Psoas muscle (tissue), 8 donors: ENCODE results near the gene VWF. TPM values are rescaled to one million over a fixed set of nuclear protein-coding genes. Genes with fewer than 3 reads are reported as not detected.

ENCODE experiments used
- ATAC-seq, 4 donors: fragments of 200-7000 bp; cut with Tn5 transposase; one replicate each; pipeline ENCODE4 v1.9.1; 2020; ENCODE audit warnings: moderate library complexity in 3 of 4, mild to moderate bottlenecking in 2 of 4
- DNase-seq, 2 donors: peaks; one replicate each; pipeline ENCODE4 v3.0.0-alpha.2; 2020
- H3K27ac ChIP-seq: fragments of 200-600 bp; one replicate; pipeline ENCODE4 v1.8.0; 2022
- H3K27me3 ChIP-seq, 3 donors: fragments of 200-600 bp in 1 of 3; one replicate each; pipeline versions ENCODE4 v1.6.1 to v1.8.0; 2013 to 2022; ENCODE audit warnings: low read length in 2 of 3, mild to moderate bottlenecking in 2 of 3, moderate library complexity in 1 of 3; ENCODE audit not compliant: insufficient read depth in 3 of 3
- H3K36me3 ChIP-seq, 2 donors: fragments of 200-600 bp in 1 of 2; one replicate each; pipeline versions ENCODE4 v1.6.1 to v1.8.0; 2013 to 2022; ENCODE audit warnings: low read depth in 1 of 2, mild to moderate bottlenecking in 1 of 2, moderate library complexity in 1 of 2; ENCODE audit not compliant: insufficient read depth in 1 of 2
- H3K4me1 ChIP-seq: fragments of 200-600 bp; one replicate; pipeline ENCODE4 v1.8.0; 2022
- H3K4me3 ChIP-seq: fragments of 200-600 bp; one replicate; pipeline ENCODE4 v1.8.0; 2022; ENCODE audit warnings: mild to moderate bottlenecking
- H3K9me3 ChIP-seq: fragments of 200-600 bp; one replicate; pipeline ENCODE4 v1.8.0; 2022
- WGBS, 3 donors: extraction: QIAGEN DNeasy Blood & Tissue Kit; methylation state at CpG; one replicate each; pipeline versions ENCODE4 v1.1.6 to v1.1.7; 2013; 5-methylcytosine and 5-hydroxymethylcytosine counted together
- intact Hi-C, 2 donors: fragments of 100-400 bp; cut with DNase I; formaldehyde crosslinking; loops; one replicate each; pipeline versions ENCODE4 v1.11.0 to v1.14.2; 2022
- polyA plus RNA-seq, 3 donors: library from polyadenylated mRNA; stranded (reverse); fragments of 200-250 nt; gene quantifications; one replicate each; pipeline ENCODE4 v1.2.3, GENCODE V29; 2013
- total RNA-seq, 4 donors: library from RNA; stranded (reverse); fragmentation: NEBNext Ultra II Directional in 2 of 4; extraction: Animal tissue kit (Norgen Biotek cat#: 25700) in 2 of 4; gene quantifications; one replicate each; pipeline versions ENCODE4 v1.2.1 to v1.2.4, GENCODE V29; 2021 to 2023
- TF ChIP-seq, protein P1 (sequence below): fragments of 200-600 bp; IDR thresholded peaks from one replicate; pipeline ENCODE4 v1.8.0; 2022; ENCODE audit warnings: antibody characterized with exemption
- donor health status: healthy with polysubstance abuse.
- donor health status: DM: no; HTN: no; CAD: no; lungs with moderate emphysema.
- donor health status: Bipolar disorder and iron deficiency.
- donor health status: healthy.
- donor health status: DM: yes; HTN: yes; CAD: no.
- donor health status: DM: no; HTN: no; CAD: no.
- donor health status: DM: no; HTN: no; CAD: no.
- donor health status: DM: yes; HTN: yes; CAD: no.

VWF gene
- total and polyA plus RNA-seq, 7 donors: 49.6 to 206 (median 122) TPM

DNA sequence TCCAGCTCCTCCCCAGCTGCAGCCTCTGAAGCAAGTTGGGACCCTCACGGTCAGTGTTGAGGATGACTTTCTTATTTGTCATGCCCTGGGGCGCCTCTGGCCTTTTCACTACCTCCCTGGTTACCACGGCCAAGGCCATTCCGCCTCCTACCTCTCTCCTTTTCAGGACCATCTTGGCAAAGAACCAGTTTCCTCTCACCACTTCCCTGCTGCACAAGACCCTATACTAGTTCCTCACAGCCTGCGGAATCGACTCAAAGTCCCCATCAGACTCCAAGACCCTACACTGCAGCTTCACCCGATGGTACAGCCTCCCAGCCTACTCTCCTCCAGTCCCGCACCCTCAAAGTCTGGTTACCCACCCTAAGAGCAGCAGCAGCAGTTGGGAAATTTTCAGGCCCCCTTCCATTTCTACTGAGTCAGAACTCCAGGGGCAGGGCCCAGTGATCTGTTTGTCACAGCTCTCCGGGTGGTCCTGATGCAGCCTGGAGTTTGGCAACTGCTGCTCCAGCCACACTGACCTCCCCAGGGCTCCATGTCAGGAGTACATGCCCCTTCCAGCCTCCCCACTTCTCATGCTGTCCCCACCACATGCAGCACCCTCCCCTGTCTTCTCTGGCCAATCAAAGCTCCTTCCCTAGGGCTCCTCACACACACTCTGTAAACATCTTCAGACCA lies 5.4 kb downstream of the VWF start:
- no peaks in the 10 kb centered on the region for H3K36me3 ChIP-seq

DNA sequence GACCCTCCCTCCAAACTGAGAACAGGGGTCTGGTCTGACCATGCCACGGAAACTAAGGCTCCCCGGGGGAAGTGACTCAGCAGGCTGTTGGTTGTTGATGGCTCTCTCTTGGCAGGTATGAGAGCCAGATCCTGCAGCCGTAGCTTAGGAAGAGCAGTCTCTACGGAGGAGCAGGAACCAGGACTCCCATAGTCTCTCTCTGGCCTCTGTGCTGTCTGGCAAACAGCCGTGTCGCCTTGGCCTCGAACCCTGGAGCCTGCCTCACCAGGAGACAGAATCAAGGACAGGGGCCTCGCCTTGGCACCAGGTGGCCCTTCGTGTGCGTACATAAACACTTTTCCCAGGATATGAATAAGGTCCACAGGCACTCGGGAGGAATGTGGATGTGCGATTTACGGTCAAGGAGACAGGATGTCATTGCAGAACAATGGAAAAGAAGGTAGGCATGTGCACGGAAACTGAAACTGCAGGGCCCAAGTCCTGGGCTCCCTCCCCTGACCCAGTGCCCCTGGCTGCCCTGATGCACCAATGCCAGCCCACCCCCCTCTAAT lies 7.9 kb downstream of the VWF start:
- intact Hi-C loops: loop anchor here in 1 of 2 donors (5.0 kb wide), 1 partner anchor 56 kb away; no protein-coding TSS in a partner anchor
- Histone ChIP-seq H3K36me3 (no peaks in the 10 kb centered on the region), H3K4me1 (no peaks in the 10 kb centered on the region), H3K27ac (peak overlapping the region; percentile 53), H3K27me3 (no peaks in the 10 kb centered on the region), H3K9me3 (no peaks in the 10 kb centered on the region), H3K4me3 (peak overlapping the region; percentile 18)
- WGBS, 3 donors: 58 to 67% (median 65%) methylated on average over 14 of the region's 14 CpGs
- TF ChIP-seq, protein P1, sequence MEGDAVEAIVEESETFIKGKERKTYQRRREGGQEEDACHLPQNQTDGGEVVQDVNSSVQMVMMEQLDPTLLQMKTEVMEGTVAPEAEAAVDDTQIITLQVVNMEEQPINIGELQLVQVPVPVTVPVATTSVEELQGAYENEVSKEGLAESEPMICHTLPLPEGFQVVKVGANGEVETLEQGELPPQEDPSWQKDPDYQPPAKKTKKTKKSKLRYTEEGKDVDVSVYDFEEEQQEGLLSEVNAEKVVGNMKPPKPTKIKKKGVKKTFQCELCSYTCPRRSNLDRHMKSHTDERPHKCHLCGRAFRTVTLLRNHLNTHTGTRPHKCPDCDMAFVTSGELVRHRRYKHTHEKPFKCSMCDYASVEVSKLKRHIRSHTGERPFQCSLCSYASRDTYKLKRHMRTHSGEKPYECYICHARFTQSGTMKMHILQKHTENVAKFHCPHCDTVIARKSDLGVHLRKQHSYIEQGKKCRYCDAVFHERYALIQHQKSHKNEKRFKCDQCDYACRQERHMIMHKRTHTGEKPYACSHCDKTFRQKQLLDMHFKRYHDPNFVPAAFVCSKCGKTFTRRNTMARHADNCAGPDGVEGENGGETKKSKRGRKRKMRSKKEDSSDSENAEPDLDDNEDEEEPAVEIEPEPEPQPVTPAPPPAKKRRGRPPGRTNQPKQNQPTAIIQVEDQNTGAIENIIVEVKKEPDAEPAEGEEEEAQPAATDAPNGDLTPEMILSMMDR: no peak
- peak in 3 of 4 donors; percentile 41 to 62 (median 62) for ATAC-seq
- peak; percentile 30 to 67 for DNase-seq

More for the DNA sequence above, 5.4 kb downstream of the VWF start:
- TF ChIP-seq, protein P1: no peak
- H3K4me3 ChIP-seq: peak overlapping the region; percentile 60
- WGBS, 3 donors: 50 to 66% (median 65%) methylated on average over 9 of the region's 9 CpGs
- H3K27ac ChIP-seq: peak overlapping the region; percentile 74
- no peaks in the 10 kb centered on the region for H3K4me1 ChIP-seq
- ATAC-seq (no peak), DNase-seq (no peak)
- H3K9me3 ChIP-seq: no peaks in the 10 kb centered on the region
- no peaks in the 10 kb centered on the region for H3K27me3 ChIP-seq
- intact Hi-C loops: loop anchor here in 1 of 2 donors (5.0 kb wide), 1 partner anchor 53 kb away; no protein-coding TSS in a partner anchor

DNA sequence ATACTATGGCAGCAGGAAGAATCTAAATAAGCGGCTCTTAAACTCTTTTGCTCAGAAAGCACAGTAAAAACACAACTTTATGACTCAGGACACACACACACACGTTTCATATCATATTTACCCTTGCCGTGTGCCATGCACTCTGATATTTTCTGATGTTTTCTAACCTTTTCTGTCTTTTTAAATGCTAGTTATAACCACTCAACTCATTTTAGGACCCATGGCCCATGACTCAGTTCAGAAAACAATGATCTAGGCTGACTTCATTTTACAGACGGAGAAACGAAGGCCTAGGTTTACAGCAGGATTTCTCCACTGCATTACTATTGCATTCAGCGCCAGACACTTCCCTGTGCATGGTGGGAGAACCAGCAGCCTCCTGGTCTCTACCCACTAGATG lies 9.1 kb downstream of the VWF start:
- TF ChIP-seq, protein P1: no peak
- Histone ChIP-seq H3K27ac (peak overlapping the region; percentile 34), H3K36me3 (no peaks in the 10 kb centered on the region), H3K27me3 (no peaks in the 10 kb centered on the region), H3K4me3 (no peak overlapping the region), H3K9me3 (no peaks in the 10 kb centered on the region), H3K4me1 (no peaks in the 10 kb centered on the region)
- ATAC-seq: no peak
- WGBS, 3 donors: 80 to 85% (median 82%) methylated on average over 6 of the region's 6 CpGs
- no peak for DNase-seq
- intact Hi-C loops: loop anchor here in 1 of 2 donors (5.0 kb wide), 1 partner anchor 57 kb away; no protein-coding TSS in a partner anchor

DNA sequence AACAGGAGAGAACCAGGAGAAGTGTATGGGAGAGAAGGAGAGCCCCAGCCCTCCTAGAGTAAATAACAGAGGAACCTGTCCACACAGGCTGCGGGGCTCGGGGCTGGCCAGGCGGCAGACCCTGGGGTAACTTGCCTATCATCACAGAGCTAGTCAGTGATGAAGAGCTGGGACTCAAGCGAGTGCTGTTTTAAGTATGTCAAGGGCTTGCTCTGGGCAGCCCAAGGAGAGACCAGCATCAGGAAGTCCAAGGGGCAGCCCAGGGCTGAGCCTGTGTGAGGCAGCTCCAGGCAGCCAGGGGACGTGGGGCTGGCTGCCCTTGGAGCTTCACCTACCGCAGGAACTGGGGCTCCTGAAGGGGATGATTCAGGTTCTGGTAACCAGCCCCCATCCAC lies 10.0 kb downstream of the VWF start:
- TF ChIP-seq, protein P1: no peak
- no peak overlapping the region for H3K4me3 ChIP-seq
- H3K27ac ChIP-seq: peak overlapping the region; percentile 10
- DNase-seq: no peak
- H3K4me1 ChIP-seq: no peaks in the 10 kb centered on the region
- ATAC-seq: no peak
- no peaks in the 10 kb centered on the region for H3K36me3 ChIP-seq
- H3K27me3 ChIP-seq: no peaks in the 10 kb centered on the region
- intact Hi-C loops: no loop called here
- H3K9me3 ChIP-seq: no peaks in the 10 kb centered on the region
- 81 to 86% (median 82%) methylated on average over 6 of the region's 6 CpGs for WGBS, 3 donors
